GM18520 (cell line): ENCODE results near the gene MOV10L1.
"Not testable (repeated sequence)": the region's sequence is repeated elsewhere in the genome, so short reads cannot be mapped to it uniquely, and the experiment has no call there.

Source experiments
- ATAC-seq: cut with Tn5 transposase; IDR thresholded peaks from one replicate; pipeline ENCODE4 v1.9.1; 2021; ENCODE audit not compliant: unreplicated experiment

MOV10L1 gene

DNA sequence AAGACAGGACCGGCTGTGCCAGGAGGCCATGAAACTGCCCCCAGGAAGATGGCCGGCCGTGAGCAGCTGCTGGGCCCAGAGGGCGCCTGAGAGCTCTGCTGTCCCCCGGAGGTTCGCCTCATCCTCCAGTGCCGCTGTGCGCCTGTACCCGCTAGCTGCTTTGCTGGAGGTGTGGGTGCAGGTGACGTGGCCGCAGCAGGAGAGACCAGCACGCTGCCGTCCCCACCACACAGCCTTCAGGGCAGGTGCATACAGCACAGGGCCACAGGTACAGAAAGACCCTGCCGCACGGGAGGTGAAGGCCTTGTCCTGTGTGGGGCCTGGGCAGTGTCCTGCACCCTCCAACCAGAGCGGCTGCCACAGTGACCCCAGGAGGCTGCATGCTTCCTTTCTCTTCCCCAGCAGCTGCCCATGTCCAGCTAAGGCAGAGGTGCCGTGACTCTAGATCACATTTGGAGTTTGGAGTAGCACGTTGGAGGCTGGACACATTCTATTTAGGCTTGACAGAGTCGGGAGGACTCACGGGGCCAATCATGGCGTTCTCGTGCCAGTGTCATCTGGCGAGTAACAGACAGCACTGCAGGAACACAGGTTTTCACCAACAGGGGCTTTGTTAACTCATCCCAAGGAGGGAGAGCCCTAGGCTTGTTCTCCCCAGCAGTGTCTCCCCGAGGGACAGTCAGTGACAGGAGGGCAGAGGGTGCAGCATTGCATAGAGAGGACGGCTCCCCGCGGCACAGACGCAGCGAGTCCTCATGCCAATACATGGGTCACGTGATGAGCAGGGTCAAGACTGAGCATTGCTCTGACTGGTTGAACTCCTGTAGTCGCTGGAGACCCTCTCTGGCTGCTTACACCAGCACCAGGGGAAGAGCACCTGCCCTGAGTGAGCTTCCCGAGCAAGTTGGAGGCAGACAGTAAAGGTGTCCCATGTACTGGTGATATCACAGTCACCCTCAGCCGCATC lies 62.0 kb downstream of the MOV10L1 start:
- no peak for ATAC-seq

DNA sequence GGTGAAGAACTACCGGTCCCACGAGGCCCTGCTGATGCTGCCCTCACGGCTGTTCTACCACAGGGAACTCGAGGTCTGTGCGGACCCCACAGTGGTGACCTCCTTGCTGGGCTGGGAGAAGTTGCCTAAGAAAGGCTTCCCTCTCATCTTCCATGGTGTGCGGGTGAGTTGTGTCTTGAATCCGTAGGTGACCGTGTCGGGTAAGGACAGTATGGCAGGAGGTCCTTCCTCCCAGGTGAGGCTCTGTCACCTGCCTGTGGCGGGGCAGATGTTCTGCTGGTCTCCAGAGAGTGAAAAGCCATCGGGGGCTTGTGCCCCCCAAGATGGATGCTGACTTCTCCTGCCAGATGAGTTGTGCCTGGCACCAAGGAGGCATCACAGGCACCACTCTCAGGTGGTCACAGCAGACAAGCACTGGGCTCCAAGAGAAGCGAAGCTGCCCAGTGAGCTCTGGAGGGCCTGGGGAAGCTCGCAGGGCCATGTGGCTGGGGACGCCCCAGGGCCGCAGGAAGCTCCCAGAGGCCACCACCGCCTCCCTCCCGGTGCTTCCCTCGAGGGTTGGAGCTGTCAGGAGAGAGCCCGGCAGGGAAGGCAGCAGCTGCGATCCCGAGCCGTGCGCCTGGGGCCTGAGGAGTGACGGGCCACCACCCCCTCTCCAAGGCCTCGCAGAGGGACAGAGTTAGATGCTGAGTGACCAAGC lies 63.4 kb downstream of the MOV10L1 start:
- no peak for ATAC-seq

DNA sequence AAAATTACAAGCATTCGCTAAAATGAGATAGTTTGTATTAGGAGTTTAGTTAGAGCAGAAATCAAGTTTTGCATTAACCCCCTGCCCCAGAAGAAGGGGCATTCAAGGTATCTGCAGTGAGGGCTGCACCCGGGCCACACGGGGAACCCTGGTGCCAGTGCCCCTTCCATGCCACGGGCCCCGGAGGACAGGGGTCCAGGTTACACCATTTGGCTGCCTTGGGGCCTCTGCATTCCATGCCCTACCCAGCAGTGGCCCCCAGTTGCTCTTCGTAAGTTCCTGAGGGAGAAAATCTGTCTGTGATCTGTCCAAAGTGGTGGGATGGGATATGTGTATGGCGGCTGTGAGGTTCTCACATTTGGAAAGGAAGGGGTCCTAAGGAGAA lies 63.9 kb downstream of the MOV10L1 start:
- no peak for ATAC-seq

DNA sequence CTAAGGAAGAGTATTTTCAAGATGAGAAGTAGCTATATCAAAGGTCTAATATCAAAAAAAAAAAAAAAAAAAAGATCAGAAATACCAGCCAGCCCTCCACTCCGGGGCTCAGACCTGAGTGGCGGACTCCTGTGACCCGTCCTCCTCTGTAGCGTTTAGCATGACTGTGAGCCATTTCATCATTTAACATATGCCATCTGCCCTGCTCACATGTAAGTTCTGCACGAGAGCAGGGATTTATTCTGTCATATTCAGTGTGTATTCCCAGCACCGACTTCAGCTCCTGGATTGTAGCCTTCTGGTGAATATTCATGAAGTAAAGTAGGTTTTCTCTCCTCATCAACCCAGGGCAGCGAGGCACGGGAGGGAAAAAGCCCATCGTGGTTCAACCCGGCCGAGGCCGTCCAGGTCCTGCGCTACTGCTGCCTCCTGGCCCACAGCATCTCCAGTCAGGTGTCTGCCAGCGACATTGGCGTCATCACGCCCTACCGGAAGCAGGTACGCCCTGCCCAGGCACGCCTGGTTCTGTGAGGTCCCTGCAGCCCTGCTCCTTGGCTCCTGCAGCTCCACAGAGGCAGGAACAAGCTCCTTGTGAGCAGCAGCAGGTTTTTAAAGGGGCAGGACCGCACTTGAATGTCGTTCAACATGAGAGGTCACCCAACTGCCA lies 68.0 kb downstream of the MOV10L1 start:
- ATAC-seq = no peak

DNA sequence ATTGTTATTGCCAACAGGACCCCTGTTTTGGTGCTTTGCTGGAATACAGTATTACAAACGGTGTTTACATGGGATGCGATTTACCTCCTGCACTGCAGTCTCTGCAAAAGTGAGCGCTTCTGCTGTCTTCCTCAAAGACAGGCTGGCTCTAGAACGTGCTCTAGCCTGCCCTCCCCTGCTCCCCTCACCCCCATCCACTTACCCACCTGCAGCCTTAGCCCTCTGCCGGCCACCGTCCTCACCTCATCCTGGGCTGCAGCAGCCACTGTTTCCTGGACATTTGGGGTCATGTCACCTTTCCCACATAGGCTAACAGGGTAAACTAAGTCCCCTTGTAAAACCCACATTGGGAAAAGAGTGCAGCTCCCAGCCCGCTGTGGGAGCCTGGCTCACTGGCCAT lies 71.1 kb downstream of the MOV10L1 start:
- ATAC-seq = no peak

DNA sequence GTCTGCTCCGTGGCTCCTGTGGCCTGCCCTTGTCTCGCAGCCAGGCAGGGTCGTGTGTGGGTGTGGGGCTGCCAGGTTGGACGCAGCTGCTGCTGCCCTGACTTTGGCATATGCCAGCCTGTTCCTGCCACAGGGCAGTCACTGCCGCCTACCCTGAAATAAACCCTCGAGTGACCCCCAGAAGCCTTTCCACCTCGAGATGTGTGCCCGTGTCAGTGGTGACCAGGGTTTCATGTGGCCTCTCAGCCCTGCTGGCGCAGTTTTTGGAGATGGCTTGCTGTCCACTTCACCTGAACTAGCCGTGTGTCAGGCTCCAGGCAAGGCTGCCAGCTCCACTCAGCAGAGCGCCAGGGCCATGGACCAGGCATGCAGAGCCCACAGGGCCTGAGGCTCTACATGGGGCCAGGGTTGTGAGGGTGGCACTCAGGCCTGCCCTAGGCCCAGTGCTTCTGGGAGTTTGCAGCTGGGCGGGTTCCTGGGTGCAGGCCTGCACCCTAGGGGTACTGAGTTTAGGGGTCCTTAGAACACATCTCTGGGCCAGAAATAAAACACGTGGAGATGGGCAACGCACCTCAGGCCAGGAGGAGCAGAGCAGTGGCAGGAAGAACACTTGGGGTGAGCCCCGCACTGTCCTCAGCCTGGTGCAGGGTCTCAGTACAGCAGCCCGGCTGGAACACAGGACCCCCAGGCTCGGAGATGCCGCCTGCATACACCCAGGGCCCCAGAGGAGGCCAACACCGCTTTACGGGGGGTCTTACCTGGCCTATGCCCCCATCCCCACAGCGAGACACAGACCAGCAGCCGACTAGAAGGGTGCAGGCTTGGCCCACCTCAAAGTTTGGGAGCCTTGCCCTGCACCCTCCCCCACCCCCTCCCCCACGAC lies 71.9 kb downstream of the MOV10L1 start:
- no peak for ATAC-seq

DNA sequence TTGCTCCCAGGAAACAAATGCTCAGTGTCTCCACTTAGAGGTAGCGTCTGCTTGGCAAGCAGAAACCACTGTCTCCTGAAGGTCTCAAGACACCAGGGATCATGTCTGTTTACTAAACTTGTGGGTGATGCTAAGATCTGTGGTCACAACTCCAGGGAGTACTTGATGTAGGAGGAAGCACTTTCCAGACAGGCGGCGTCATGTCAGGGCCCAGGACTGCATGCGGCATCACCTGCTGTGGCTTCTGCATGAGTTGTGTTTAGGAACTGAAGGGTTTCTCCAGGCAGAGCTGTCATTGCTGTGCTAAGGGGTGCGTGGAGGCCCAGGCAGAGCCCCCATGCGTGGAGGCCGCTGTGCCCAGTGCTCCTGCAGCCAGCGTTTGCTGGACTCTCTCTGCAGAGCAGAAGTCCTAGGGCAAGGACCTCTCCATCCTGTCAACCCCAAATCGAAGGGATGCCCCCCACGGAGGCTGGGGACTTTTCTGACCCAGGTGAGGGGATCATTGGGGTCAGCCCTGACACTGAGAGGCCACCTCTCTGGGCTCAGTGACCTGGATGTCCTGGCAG lies 72.7 kb downstream of the MOV10L1 start:
- ATAC-seq = no peak

DNA sequence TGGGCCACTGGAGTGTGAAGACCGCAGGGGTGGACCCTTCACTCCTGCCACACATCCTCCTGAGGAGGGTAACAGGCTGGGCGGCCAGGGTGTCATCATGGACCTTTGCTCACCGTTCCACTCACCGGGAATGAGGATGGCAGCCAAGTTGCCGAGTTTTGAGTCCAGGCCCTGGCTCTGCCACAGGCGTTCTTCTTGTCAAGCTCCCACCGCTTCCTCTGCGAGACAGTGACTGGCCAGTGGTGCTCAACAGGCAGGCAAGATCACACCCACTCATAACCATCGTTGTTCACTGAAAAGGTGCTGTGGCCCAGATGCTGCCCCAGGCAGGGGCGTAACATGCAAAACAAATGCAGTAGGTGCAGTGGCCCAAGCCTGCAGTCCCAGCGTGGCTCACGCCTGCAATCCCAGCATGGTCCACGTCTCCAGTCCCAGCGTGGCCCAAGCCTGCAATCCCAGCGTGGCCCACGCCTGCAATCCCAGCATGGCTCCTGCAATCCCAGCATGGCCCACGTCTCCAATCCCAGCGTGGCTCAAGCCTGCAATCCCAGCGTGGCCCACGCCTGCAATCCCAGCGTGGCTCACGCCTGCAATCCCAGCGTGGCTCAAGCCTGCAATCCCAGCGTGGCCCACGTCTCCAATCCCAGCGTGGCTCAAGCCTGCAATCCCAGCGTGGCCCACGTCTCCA lies 75.8 kb downstream of the MOV10L1 start:
- ATAC-seq = no peak

DNA sequence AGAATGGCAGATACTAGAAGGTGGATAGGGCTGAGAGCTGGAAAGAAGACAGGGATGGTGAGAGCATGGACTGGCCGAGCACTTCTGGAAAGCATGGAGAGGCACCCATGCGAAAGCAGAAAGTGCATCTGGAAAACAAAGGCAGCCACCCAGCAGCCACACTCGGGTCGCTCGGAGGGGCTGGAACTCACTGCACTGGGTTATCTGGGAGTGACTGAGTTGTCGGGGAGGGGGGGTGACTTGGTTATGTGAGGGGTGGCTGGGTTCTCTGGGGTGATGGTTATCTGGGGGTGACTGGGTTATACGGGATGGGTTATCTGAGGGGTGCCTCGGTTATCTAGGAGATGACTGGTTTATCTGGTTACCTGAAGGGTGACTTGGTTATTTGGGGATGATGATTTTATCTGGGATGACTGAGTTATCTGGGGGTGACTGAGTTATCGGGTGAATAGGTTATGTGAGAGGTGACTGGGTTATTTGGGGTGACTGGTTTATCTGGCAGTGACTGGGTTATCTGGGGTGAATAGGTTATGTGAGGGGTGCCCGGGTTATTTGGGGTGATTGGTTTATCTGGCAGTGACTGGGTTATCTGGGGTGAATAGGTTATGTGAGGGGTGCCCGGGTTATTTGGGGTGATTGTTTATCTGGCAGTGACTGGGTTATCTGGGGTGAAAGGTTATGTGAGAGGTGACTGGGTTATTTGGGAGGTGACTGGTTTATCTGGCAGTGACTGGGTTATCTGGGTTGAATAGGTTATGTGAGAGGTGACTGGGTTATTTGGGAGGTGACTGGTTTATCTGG lies 78.1 kb downstream of the MOV10L1 start:
- no peak for ATAC-seq

DNA sequence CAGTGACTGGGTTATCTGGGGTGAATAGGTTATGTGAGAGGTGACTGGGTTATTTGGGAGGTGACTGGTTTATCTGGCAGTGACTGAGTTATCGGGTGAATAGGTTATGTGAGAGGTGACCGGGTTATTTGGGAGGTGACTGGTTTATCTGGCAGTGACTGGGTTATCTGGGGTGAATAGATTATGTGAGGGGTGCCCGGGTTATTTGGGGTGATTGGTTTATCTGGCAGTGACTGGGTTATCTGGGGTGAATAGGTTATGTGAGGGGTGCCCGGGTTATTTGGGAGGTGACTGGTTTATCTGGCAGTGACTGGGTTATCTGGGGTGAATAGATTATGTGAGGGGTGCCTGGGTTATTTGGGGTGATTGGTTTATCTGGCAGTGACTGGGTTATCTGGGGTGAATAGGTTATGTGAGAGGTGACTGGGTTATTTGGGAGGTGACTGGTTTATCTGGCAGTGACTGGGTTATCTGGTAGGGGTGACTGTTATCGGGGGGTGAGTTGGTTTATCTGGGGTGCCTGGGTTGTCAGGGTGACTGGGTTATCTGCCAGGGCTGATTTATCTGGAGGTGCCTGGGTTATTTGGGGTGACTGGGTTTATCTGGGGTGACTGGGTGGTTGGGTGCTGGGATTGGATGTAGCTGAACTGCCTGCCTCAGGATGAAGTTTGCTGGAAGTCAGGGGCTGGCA lies 78.8 kb downstream of the MOV10L1 start:
- ATAC-seq = not testable (repeated sequence)

DNA sequence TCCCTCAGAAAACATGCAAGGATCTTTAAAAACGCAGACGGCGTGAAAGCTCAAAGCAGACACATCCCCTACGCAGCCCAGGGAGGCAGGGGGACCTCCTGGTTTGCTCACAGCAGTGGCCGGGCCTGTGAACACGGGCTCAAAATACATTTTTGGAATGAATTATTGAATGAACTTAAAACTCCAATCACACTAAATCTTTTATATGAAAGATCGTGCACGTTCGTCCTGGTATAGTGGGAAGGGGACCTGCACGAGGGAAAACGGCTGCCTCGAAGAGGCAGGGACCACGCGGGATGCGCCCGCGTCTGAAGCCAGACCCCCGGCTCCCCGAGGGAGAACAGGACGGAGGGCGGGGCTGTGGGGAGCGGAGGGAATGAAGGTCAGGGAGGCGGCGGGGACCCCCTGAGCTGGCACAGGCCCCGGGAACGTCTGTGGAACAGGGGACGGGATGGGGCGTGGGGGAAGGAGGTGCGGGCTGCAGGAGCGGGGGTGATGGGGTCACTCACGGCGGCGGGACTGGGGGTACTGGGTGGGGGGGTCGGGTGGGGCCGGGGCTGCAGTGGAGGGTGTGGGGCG lies 79.5 kb downstream of the MOV10L1 start:
- ATAC-seq = no peak

DNA sequence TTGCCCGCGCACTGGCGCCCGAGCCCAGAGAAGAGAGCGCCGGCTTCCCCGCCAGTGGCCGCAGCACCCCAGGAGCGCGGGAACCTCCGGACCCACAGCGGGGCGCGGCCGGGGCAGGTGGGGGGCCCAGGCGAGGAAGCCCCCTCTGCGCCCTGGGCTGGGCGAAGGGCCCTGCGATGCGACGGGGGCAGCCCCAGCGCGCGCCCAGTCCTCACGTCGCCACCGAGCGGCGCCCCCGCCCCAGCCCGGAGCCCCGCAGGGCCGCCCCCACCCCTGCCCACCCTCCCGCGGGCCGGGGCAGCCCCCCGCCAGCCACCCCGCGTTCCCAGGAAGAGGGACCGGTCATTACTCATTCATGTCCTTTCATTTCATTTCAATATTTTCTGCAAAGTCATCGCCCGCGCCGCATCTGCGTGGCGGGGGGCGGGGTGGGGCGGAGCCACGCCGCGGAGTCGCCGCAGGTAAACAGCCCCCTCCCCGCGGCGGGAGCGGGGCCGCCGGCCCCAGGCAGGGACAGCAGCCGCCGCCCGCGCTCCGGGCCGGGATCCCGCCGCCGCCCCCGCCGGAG lies 80.1 kb downstream of the MOV10L1 start:
- ATAC-seq = no peak

DNA sequence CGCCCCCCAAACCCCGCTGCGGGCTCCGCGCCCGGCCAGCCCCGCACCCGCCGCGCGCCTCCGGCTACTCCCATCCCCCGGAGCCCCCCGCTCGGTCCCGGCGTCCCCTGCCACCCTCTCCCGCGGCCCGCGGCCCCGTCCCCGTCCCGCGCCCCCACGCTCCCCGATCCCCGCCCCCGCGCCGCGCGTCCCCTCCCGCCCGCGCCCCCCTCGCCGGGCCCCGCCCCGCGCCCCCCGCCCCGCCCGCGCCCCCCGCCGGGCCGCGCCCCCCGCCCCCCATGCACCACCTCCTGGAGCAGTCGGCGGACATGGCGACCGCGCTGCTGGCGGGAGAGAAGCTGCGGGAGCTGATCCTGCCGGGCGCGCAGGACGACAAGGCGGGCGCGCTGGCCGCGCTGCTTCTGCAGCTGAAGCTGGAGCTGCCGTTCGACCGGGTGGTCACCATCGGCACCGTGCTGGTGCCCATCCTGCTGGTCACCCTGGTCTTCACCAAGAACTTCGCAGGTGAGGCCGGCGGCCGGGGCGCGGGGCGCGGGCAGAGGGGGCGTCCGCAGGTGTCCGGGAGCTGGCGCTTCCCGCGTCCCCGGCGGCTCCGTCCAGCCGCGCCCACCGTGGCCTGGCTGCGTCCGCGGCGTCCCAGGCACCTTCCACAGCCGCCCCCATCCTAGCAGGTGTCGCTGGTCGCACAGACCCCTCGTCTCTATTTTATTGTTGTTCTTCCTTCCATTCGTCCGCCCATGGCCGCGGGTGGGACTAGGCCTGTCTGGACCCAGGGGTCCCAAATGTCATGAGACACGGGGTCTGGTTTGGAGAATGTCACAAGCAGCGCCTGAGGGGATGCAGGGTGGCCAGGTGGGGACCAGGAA lies 80.9 kb downstream of the MOV10L1 start, which contains the start of gene PANX2:
Gene PANX2 (plus strand): TSS at position 279 of the 866 bp plus-strand sequence. CDS start 0 bp downstream, at position 279.
- ATAC-seq = no peak

DNA sequence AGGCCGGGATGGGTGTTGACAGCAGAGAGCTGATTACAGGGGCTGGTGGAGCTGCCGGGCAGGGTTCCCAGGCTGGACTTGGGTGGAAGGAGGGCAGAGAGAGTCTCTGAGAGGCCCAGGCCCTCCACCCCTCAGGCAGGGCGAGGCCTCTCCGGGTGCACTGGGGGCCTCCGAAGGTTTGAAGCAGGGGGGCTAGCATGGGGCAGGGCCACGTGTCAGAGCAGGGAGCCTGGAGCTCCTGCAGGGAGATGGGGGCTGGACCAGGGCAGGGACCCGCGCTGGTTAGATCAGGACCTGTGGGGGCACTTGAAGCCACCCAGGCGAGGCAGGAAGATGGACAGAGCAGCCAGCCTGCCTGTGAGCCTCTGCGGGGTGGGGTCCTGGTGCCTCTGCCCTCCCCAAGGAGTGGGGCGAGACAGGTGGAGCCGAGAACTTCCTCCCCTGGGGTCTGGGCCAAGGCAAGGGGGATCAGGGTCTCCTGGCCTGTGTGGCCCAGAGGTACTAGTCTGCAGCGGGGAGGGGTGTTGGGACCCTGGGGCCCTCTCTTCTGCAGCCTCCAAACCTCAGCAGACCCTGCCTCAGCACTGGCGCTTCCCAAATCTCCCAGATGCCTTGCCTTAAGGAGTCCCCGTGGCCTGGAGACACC lies 81.6 kb downstream of the MOV10L1 start:
- ATAC-seq = no peak

DNA sequence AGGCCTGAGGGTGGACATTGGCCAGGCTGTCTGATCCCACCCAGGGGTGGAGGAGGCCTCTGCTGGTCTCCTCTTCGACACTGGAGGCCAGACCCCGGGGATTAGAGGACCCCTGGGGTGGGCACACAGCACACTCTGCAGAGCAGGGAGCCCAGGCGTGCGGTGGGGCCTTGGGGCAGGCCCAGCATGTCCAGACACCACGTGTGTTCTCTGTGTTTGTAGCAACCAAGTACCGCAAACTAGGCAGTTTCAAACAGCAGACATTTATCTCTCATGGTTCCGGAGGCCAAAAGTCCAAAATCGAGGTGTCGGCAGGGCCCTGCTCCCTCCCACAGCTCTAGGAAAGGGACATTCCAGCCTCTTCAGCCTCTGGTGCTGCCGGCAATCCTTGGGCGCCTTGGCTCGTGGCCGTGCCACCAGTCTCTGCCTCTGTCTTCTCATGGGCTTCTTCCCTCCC lies 82.2 kb downstream of the MOV10L1 start:
- no peak for ATAC-seq
